Measurements from ENCODE around the gene KIF6. TPM values are rescaled to one million over a fixed set of nuclear protein-coding genes. Genes with fewer than 3 reads are reported as not detected.

Gene KIF6
- total RNA-seq, 1 donor from 2014 or later = not detected

DNA sequence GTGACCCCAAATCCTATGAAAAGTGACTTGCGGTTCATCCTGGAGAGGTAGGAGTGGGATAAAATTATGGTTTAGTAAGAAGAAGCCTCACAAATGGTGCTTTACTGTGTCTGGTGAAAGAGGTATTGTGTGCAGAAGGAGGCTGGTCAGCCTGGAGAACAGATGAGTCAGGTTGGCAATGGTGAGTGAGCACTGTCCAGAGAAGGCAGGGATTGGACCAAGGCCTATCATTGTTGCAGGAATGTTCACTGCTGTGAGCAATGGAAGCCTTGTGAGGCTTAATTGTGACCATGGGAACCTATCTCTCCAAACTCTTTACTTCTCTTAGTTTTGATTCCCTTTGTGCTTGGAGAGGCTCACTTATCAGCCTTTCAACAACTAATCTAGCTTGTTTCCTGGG is 313.7 kb downstream of the KIF6 start:
- no peaks in the 10 kb centered on the region for H3K36me3 Mint-ChIP-seq (ENCODE audit: low read depth)
- TF ChIP-seq, protein P1, sequence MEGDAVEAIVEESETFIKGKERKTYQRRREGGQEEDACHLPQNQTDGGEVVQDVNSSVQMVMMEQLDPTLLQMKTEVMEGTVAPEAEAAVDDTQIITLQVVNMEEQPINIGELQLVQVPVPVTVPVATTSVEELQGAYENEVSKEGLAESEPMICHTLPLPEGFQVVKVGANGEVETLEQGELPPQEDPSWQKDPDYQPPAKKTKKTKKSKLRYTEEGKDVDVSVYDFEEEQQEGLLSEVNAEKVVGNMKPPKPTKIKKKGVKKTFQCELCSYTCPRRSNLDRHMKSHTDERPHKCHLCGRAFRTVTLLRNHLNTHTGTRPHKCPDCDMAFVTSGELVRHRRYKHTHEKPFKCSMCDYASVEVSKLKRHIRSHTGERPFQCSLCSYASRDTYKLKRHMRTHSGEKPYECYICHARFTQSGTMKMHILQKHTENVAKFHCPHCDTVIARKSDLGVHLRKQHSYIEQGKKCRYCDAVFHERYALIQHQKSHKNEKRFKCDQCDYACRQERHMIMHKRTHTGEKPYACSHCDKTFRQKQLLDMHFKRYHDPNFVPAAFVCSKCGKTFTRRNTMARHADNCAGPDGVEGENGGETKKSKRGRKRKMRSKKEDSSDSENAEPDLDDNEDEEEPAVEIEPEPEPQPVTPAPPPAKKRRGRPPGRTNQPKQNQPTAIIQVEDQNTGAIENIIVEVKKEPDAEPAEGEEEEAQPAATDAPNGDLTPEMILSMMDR (IDR thresholded peaks at IDR 0.05) = no peak
- peaks cover 19% of the 10 kb centered on the region for H3K4me1 Mint-ChIP-seq
- H3K9me3 Mint-ChIP-seq = no peaks in the 10 kb centered on the region
- no peak for ATAC-seq (ENCODE audit: low read depth)
- intact Hi-C loops (cut with micrococcal nuclease) = no loop called here
- no peak overlapping the region for H3K4me3 Mint-ChIP-seq
- H3K27me3 Mint-ChIP-seq = no peaks in the 10 kb centered on the region
- no peak for DNase-seq
- POLR2A ChIA-PET = no interaction called here
- H3K27ac Mint-ChIP-seq = no peak overlapping the region
- CTCF ChIA-PET = no interaction called here

DNA sequence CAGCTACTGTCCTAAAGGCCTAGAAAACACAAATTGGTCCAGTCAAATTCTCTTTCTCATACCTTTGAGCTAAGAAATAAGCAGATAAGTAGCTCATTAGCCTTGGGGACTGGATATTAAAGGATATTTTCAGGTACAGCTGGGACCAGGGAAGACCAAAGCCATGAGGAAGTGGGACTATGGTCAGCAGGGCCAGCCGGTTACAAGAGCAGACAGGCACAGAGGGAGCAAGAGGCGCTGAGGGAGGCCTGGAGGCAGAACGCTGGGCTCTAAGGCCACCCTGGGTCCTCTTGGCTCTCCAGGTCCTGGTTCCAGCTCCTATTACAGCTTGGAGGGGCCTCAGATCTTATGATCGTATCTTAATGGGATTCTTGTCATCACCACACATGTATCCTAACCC is 314.2 kb downstream of the KIF6 start:
- Mint-ChIP-seq H3K36me3 (ENCODE audit: low read depth) (no peaks in the 10 kb centered on the region), H3K9me3 (no peaks in the 10 kb centered on the region), H3K4me1 (peaks cover 19% of the 10 kb centered on the region), H3K4me3 (no peak overlapping the region), H3K27ac (no peak overlapping the region), H3K27me3 (no peaks in the 10 kb centered on the region)
- POLR2A ChIA-PET = no interaction called here
- intact Hi-C loops (cut with micrococcal nuclease) = no loop called here
- TF ChIP-seq, protein P1 (IDR thresholded peaks at IDR 0.05) = no peak
- ATAC-seq (ENCODE audit: low read depth) (no peak), DNase-seq (no peak)
- CTCF ChIA-PET = no interaction called here

DNA sequence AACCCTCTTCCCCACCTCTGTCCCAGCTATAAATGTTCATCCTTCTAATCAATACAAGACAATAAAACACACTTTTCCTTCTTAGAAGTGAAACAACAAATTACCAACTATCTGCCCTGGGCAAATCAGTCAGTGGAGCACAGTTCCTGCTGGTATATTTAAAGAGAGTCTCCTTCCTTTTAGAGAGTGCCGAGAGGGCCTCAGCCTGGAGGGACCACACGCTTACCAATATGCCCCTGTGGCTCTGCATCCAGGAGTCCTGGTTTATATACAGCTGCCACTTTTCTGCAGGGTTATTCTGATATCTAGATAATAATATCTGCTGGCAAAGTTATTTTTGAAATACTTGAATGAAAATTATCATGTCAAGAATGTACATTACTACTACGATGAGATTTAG is 315.3 kb downstream of the KIF6 start:
- H3K36me3 Mint-ChIP-seq (ENCODE audit: low read depth) = no peaks in the 10 kb centered on the region
- H3K27ac Mint-ChIP-seq = no peak overlapping the region
- CTCF ChIA-PET = no interaction called here

DNA sequence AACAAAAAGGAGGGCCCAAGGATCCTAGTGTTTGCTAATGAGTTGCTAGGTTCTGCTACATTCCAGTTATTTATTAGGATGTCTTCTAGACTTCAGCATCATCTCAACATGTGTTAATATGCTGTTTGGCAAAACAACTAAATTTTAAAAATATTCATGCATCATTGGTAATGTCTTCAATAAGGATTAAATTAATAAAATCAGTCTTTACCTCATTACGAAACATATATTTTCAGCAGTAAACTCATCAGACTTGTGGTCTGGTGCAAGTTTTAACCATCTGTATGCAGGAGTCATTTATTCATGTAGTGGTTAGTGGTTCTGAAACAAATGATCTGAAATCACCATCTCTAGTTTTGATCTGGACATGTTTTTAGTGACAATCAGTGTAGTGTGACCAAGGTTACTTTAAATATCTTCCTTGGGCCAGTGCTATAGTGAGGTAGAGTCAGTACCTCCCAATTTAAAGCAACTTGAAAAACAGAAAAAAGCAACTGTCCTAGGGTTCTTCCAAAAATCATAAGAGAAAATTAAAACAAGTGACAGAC is 317.7 kb downstream of the KIF6 start:
- TF ChIP-seq, protein P1 (IDR thresholded peaks at IDR 0.05) = no peak
- POLR2A ChIA-PET = no interaction called here
- Mint-ChIP-seq H3K4me1 (peaks cover 19% of the 10 kb centered on the region), H3K27ac (no peak overlapping the region), H3K27me3 (no peaks in the 10 kb centered on the region), H3K36me3 (ENCODE audit: low read depth) (no peaks in the 10 kb centered on the region), H3K4me3 (no peak overlapping the region), H3K9me3 (no peaks in the 10 kb centered on the region)
- DNase-seq (no peak), ATAC-seq (ENCODE audit: low read depth) (no peak)
- CTCF ChIA-PET = no interaction called here
- intact Hi-C loops (cut with micrococcal nuclease) = no loop called here

More for the DNA sequence above, 315.3 kb downstream of the KIF6 start:
- Mint-ChIP-seq H3K27me3 (no peaks in the 10 kb centered on the region), H3K4me3 (no peak overlapping the region), H3K9me3 (no peaks in the 10 kb centered on the region), H3K4me1 (peaks cover 19% of the 10 kb centered on the region)
- ATAC-seq (ENCODE audit: low read depth) = no peak
- POLR2A ChIA-PET = no interaction called here
- intact Hi-C loops (cut with micrococcal nuclease) = no loop called here
- no peak for DNase-seq
- TF ChIP-seq, protein P1 (IDR thresholded peaks at IDR 0.05) = no peak

DNA sequence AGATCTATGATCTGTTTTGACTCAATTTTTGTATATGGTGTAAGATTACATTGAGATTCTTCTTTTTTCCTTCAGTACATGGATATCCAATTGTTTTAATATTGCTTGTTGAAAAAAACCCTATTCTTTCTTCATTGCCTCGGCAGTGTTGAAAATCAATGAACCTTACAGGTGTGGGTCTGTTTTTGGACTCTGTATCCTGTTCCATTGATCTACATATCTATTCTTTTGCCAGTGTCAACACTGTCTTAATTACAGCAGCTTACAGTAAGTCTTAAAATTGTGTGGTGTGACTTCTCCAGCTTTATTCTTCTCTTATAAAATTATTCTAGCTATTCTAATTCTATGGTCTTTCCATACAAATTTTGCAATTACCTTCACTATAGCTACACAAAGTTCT is 320.9 kb downstream of the KIF6 start:
- CTCF ChIA-PET = no interaction called here
- Mint-ChIP-seq H3K27ac (no peak overlapping the region), H3K4me3 (no peak overlapping the region), H3K9me3 (no peaks in the 10 kb centered on the region), H3K4me1 (peaks cover 8% of the 10 kb centered on the region), H3K36me3 (ENCODE audit: low read depth) (no peaks in the 10 kb centered on the region), H3K27me3 (no peaks in the 10 kb centered on the region)
- ATAC-seq (ENCODE audit: low read depth) (no peak), DNase-seq (no peak)
- TF ChIP-seq, protein P1 (IDR thresholded peaks at IDR 0.05) = no peak
- POLR2A ChIA-PET = no interaction called here
- intact Hi-C loops (cut with micrococcal nuclease) = no loop called here
